ENCODE measurements around the gene ABCC1. TPM values are rescaled to one million over a fixed set of nuclear protein-coding genes. Genes with fewer than 3 reads are reported as not detected.
A peak's percentile ranks its signal among the peaks of the same experiment; 100 is the strongest.

ABCC1 gene
- total and polyA plus RNA-seq, 9 donors: 3.0 to 8.5 (median 5.7) TPM

- peaks cover 11% of the 10 kb centered on the region for H3K9me3 ChIP-seq (replicated peaks; ENCODE audit: control insufficient read depth, low read depth, low read length)
- DNase-seq: no peak
- WGBS (ENCODE audit: insufficient coverage): 100% methylated on average over 2 of the region's 7 CpGs
- H3K27ac ChIP-seq (ENCODE audit: low read length): no peak overlapping the region
- no peak overlapping the region for H3K4me3 ChIP-seq (ENCODE audit: low read length)
- peaks cover 3% of the 10 kb centered on the region for H3K4me1 ChIP-seq (ENCODE audit: control insufficient read depth, insufficient read depth, low read length)
- H3K36me3 ChIP-seq (ENCODE audit: control insufficient read depth, insufficient read depth, low read length): peaks cover 3% of the 10 kb centered on the region
- H3K27me3 ChIP-seq (ENCODE audit: control insufficient read depth, insufficient read depth, low read length): no peaks in the 10 kb centered on the region
Measured at GRCh38 chr16:16118337-16118736, 168.9 kb downstream of the ABCC1 start.

DNA sequence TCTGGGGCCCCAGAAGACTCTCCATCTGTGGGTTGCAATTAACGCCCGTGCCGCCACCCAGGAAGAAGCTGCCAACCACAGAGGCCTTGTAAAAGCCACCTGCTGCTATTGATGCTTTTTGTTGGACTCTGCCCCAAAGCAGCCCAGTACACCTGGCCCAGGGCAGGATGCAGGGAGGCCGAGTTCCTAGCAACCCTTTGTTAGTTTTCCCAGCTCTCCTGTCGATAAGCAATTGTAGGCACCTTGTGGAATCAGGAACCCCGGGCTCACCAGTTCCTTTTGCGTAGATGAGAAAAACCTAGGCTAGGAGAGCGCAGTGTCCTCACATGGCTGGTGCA lies 170.6 kb downstream of the ABCC1 start:
- H3K36me3 ChIP-seq (ENCODE audit: control insufficient read depth, insufficient read depth, low read length): peaks cover 9% of the 10 kb centered on the region
- H3K9me3 ChIP-seq (replicated peaks; ENCODE audit: control insufficient read depth, low read depth, low read length): peaks cover 16% of the 10 kb centered on the region
- no peak overlapping the region for H3K4me3 ChIP-seq (ENCODE audit: low read length)
- DNase-seq: no peak
- no peaks in the 10 kb centered on the region for H3K27me3 ChIP-seq (ENCODE audit: control insufficient read depth, insufficient read depth, low read length)
- WGBS (ENCODE audit: insufficient coverage): 68% methylated on average over 8 of the region's 8 CpGs
- peaks cover 3% of the 10 kb centered on the region for H3K4me1 ChIP-seq (ENCODE audit: control insufficient read depth, insufficient read depth, low read length)
- H3K27ac ChIP-seq (ENCODE audit: low read length): peak overlapping the region; percentile 3

DNA sequence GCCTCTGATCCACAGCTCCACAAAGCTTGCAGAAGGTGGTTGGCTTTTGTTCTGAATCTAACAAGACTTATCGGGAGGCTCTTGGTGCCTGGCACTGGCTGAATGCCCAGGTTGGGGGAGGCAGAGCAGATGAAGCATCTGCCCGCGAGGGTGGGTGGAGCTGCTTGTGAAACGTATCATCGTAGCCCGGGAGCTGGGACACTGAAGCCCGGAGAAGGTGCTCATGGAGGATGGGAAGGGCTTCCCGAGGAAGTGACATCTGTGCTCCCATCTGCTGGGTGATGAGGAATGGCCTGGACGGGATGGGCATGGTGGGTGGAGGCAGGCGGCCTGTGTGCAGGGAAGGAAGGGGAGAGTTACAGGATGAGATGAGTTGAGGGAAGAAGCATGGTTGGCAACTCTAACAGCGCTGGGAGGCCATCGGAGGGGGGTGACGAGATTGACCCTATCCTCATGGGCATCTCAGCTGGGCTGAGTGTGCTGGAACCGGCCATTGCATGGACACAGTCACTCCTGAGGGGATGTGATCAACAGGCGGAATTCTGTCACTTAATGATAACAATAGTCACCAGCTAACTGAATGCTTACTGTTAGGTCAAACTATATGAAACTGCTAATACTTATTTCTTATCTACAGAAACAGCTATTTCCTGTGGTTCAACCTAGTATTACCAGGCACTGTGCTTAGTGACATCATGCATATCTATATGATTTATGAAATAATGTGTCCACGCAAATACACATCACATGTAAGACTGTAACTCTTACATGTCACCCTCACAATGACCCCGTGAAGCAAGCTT lies 171.2 kb downstream of the ABCC1 start:
- Histone ChIP-seq H3K27me3 (ENCODE audit: control insufficient read depth, insufficient read depth, low read length) (no peaks in the 10 kb centered on the region), H3K27ac (ENCODE audit: low read length) (peak overlapping the region; percentile 47), H3K4me1 (ENCODE audit: control insufficient read depth, insufficient read depth, low read length) (peaks cover 3% of the 10 kb centered on the region), H3K4me3 (ENCODE audit: low read length) (no peak overlapping the region), H3K36me3 (ENCODE audit: control insufficient read depth, insufficient read depth, low read length) (peaks cover 9% of the 10 kb centered on the region), H3K9me3 (replicated peaks; ENCODE audit: control insufficient read depth, low read depth, low read length) (peaks cover 19% of the 10 kb centered on the region)
- WGBS (ENCODE audit: insufficient coverage): 76% methylated on average over 13 of the region's 17 CpGs
- peak; percentile 15 for DNase-seq

DNA sequence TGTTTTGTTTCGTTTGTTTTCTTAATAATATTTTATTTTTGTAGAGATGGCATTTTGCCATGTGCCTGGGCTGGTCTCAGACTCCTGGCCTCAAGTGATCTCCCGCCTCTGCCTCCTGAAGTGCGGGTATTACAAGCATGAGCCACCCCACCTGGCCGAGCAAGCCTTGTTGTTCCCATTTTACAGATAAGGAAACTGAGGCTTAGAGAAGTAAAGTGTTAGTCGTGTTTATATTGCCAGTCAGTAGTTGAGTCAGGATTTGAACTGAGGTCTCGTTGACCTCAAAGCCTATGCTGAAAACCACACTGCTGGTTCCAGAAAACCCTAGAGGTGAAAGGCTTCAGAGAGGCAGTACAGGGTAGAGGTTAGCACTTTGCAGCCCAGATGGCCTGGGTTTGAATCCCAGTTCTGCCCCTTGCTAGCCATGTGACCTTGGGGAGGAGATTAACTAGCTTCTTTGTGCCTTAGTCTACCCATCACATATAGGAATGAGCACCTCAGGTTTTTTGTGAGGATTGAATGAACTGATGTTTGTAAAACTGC lies 171.8 kb downstream of the ABCC1 start:
- peaks cover 3% of the 10 kb centered on the region for H3K4me1 ChIP-seq (ENCODE audit: control insufficient read depth, insufficient read depth, low read length)
- H3K27ac ChIP-seq (ENCODE audit: low read length): no peak overlapping the region
- H3K9me3 ChIP-seq (replicated peaks; ENCODE audit: control insufficient read depth, low read depth, low read length): peaks cover 19% of the 10 kb centered on the region
- 100% methylated on average over 5 of the region's 6 CpGs for WGBS (ENCODE audit: insufficient coverage)
- H3K4me3 ChIP-seq (ENCODE audit: low read length): no peak overlapping the region
- H3K27me3 ChIP-seq (ENCODE audit: control insufficient read depth, insufficient read depth, low read length): no peaks in the 10 kb centered on the region
- DNase-seq: no peak
- H3K36me3 ChIP-seq (ENCODE audit: control insufficient read depth, insufficient read depth, low read length): peaks cover 9% of the 10 kb centered on the region

DNA sequence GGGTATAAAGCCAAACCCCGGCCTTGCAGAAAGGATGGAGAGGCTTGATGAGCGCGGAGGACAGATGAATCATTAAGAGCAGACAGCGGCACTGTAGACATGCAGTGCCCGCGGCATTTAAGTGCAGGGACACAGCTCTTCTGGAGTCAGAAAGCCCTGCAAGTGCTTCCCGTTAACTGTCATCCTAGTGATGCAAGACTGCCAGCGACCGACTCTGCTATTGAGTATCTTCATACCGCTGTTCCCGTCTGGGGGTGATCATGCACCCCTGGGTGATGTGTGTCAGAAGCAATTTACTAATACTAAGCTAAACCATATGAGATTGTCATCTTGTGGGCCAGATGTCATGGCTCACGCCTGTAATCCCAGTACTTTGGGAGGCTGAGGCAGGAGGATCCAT lies 172.8 kb downstream of the ABCC1 start:
- H3K4me3 ChIP-seq (ENCODE audit: low read length): no peak overlapping the region
- H3K27me3 ChIP-seq (ENCODE audit: control insufficient read depth, insufficient read depth, low read length): no peaks in the 10 kb centered on the region
- DNase-seq: no peak
- H3K9me3 ChIP-seq (replicated peaks; ENCODE audit: control insufficient read depth, low read depth, low read length): peaks cover 17% of the 10 kb centered on the region
- WGBS (ENCODE audit: insufficient coverage): 93% methylated on average over 9 of the region's 12 CpGs
- peaks cover 6% of the 10 kb centered on the region for H3K36me3 ChIP-seq (ENCODE audit: control insufficient read depth, insufficient read depth, low read length)
- peaks cover 3% of the 10 kb centered on the region for H3K4me1 ChIP-seq (ENCODE audit: control insufficient read depth, insufficient read depth, low read length)
- H3K27ac ChIP-seq (ENCODE audit: low read length): no peak overlapping the region

GRCh38 chr16:16124438-16124837 lies 175.0 kb downstream of the ABCC1 start:
- WGBS (ENCODE audit: insufficient coverage): 96% methylated on average over 10 of the region's 10 CpGs
- no peak overlapping the region for H3K4me3 ChIP-seq (ENCODE audit: low read length)
- H3K36me3 ChIP-seq (ENCODE audit: control insufficient read depth, insufficient read depth, low read length): peaks cover 6% of the 10 kb centered on the region

GRCh38 chr16:16124974-16125373 lies 175.6 kb downstream of the ABCC1 start:
- Histone ChIP-seq H3K4me3 (ENCODE audit: low read length) (no peak overlapping the region), H3K36me3 (ENCODE audit: control insufficient read depth, insufficient read depth, low read length) (peaks cover 9% of the 10 kb centered on the region), H3K9me3 (replicated peaks; ENCODE audit: control insufficient read depth, low read depth, low read length) (peaks cover 8% of the 10 kb centered on the region), H3K4me1 (ENCODE audit: control insufficient read depth, insufficient read depth, low read length) (peaks cover 3% of the 10 kb centered on the region), H3K27ac (ENCODE audit: low read length) (no peak overlapping the region), H3K27me3 (ENCODE audit: control insufficient read depth, insufficient read depth, low read length) (no peaks in the 10 kb centered on the region)
- 100% methylated on average over 1 of the region's 3 CpGs for WGBS (ENCODE audit: insufficient coverage)
- no peak for DNase-seq

More at GRCh38 chr16:16124438-16124837, 175.0 kb downstream of the ABCC1 start:
- Histone ChIP-seq H3K27me3 (ENCODE audit: control insufficient read depth, insufficient read depth, low read length) (no peaks in the 10 kb centered on the region), H3K9me3 (replicated peaks; ENCODE audit: control insufficient read depth, low read depth, low read length) (peaks cover 8% of the 10 kb centered on the region), H3K4me1 (ENCODE audit: control insufficient read depth, insufficient read depth, low read length) (peaks cover 3% of the 10 kb centered on the region), H3K27ac (ENCODE audit: low read length) (no peak overlapping the region)
- no peak for DNase-seq

DNA sequence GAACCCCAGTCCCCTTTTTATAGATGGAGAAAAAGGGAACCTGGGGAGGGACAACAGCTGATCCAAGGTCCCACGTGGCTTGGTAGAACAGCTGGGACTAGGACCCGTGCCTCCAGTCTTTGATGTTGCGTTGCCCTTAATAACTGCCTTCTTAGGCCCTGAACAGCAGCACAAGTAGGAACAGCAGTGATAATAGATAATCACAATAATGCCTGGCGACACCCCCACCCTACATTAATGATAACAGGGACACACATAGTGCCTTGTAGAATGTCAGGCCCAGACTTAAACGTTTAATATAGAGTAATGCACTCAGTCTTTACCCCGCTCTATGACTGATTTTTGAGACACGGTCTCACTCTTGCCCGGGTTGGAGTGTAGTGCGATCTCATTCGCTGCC lies 177.5 kb downstream of the ABCC1 start:
- H3K36me3 ChIP-seq (ENCODE audit: control insufficient read depth, insufficient read depth, low read length): peaks cover 9% of the 10 kb centered on the region
- DNase-seq: no peak
- peaks cover 8% of the 10 kb centered on the region for H3K9me3 ChIP-seq (replicated peaks; ENCODE audit: control insufficient read depth, low read depth, low read length)
- WGBS (ENCODE audit: insufficient coverage): 83% methylated on average over 8 of the region's 10 CpGs
- H3K27me3 ChIP-seq (ENCODE audit: control insufficient read depth, insufficient read depth, low read length): no peaks in the 10 kb centered on the region
- no peak overlapping the region for H3K4me3 ChIP-seq (ENCODE audit: low read length)
- H3K4me1 ChIP-seq (ENCODE audit: control insufficient read depth, insufficient read depth, low read length): no peaks in the 10 kb centered on the region
- H3K27ac ChIP-seq (ENCODE audit: low read length): no peak overlapping the region

GRCh38 chr16:16127469-16128116 lies 178.2 kb downstream of the ABCC1 start:
- Histone ChIP-seq H3K27me3 (ENCODE audit: control insufficient read depth, insufficient read depth, low read length) (no peaks in the 10 kb centered on the region), H3K4me1 (ENCODE audit: control insufficient read depth, insufficient read depth, low read length) (no peaks in the 10 kb centered on the region), H3K27ac (ENCODE audit: low read length) (no peak overlapping the region), H3K4me3 (ENCODE audit: low read length) (no peak overlapping the region), H3K36me3 (ENCODE audit: control insufficient read depth, insufficient read depth, low read length) (peaks cover 9% of the 10 kb centered on the region), H3K9me3 (replicated peaks; ENCODE audit: control insufficient read depth, low read depth, low read length) (peaks cover 8% of the 10 kb centered on the region)
- WGBS (ENCODE audit: insufficient coverage): 67% methylated on average over 2 of the region's 11 CpGs
- DNase-seq: peak; percentile 59

DNA sequence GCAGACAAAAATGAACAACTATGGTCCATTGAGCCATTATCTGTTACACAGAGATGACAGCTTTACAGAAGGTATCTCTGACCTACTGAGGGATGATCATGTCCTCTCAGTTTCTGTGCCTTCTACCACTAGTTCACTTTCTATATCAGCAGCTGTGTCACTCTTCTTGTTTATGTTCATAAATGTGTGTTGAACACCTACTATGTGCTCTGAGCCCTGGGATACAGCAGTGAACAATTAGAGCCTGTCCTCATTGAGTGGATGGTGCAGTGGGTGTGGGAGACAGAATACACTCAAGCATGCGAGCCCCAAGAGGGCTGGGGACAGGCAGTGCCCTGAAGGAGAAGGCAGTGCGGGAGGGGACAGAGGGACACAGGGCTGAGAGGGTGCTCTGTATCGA lies 181.8 kb downstream of the ABCC1 start:
- H3K4me3 ChIP-seq (ENCODE audit: low read length): no peak overlapping the region
- no peaks in the 10 kb centered on the region for H3K4me1 ChIP-seq (ENCODE audit: control insufficient read depth, insufficient read depth, low read length)
- H3K9me3 ChIP-seq (replicated peaks; ENCODE audit: control insufficient read depth, low read depth, low read length): no peaks in the 10 kb centered on the region
- DNase-seq: no peak
- peaks cover 4% of the 10 kb centered on the region for H3K36me3 ChIP-seq (ENCODE audit: control insufficient read depth, insufficient read depth, low read length)
- H3K27ac ChIP-seq (ENCODE audit: low read length): no peak overlapping the region
- 71% methylated on average over 3 of the region's 3 CpGs for WGBS (ENCODE audit: insufficient coverage)
- no peaks in the 10 kb centered on the region for H3K27me3 ChIP-seq (ENCODE audit: control insufficient read depth, insufficient read depth, low read length)

Measured in muscle of leg (tissue), 11 donors.